Liver (tissue), 9 donors: ENCODE data around the gene KNDC1. TPM values are rescaled to one million over a fixed set of nuclear protein-coding genes. Genes with fewer than 3 reads are reported as not detected.

Experiments used
- DNase-seq: peaks from one replicate; pipeline ENCODE4 v3.0.0-alpha.2; 2017; ENCODE audit warnings: low spot score
- H3K27ac ChIP-seq, 2 donors: one replicate each; pipeline ENCODE4 v1.7.0; 2013; ENCODE audit warnings: inconsistent platforms in 2 of 2, low read length in 2 of 2, control low read depth in 1 of 2, low read depth in 1 of 2, mild to moderate bottlenecking in 1 of 2
- H3K27me3 ChIP-seq, 4 donors: one replicate each; pipeline versions ENCODE4 v1.6.1 to v1.7.0; 2013; ENCODE audit warnings: low read length in 3 of 4, inconsistent platforms in 1 of 4, mild to moderate bottlenecking in 1 of 4, moderate library complexity in 1 of 4; ENCODE audit not compliant: control insufficient read depth in 4 of 4, insufficient read depth in 4 of 4
- H3K36me3 ChIP-seq, 4 donors: one replicate each; pipeline versions ENCODE4 v1.6.1 to v1.7.0; 2013; ENCODE audit warnings: low read length in 3 of 4, mild to moderate bottlenecking in 3 of 4, low read depth in 1 of 4, moderate library complexity in 1 of 4; ENCODE audit not compliant: control insufficient read depth in 4 of 4, insufficient read depth in 3 of 4
- H3K4me1 ChIP-seq, 4 donors: one replicate each; pipeline versions ENCODE4 v1.6.1 to v1.7.0; 2013; ENCODE audit warnings: low read length in 3 of 4, mild to moderate bottlenecking in 3 of 4, moderate library complexity in 1 of 4; ENCODE audit not compliant: control insufficient read depth in 4 of 4, insufficient read depth in 4 of 4
- H3K4me3 ChIP-seq, 3 donors: one replicate each; pipeline versions ENCODE4 v1.6.1 to v1.7.0; 2013; ENCODE audit warnings: low read length in 3 of 3, control low read depth in 1 of 3, low read depth in 1 of 3, mild to moderate bottlenecking in 1 of 3
- H3K9ac ChIP-seq, 2 donors: one replicate each; pipeline ENCODE4 v1.7.0; 2013; ENCODE audit warnings: low read length in 2 of 2, mild to moderate bottlenecking in 2 of 2, moderate library complexity in 2 of 2, control low read depth in 1 of 2, low read depth in 1 of 2
- H3K9me3 ChIP-seq, 4 donors: one replicate each; pipeline versions ENCODE4 v1.6.1 to v1.7.0; 2013; ENCODE audit warnings: low read length in 3 of 4; ENCODE audit not compliant: control insufficient read depth in 4 of 4
- HNF4A ChIP-seq, 2 donors: conservative IDR thresholded peaks; 2 replicates each; pipeline ENCODE4 v1.6.1; 2016; ENCODE audit warnings: antibody characterized with exemption in 2 of 2, mild to moderate bottlenecking in 2 of 2
- JUND ChIP-seq, 2 donors: IDR thresholded peaks; 2 replicates each; pipeline ENCODE4 v1.6.1; 2016; ENCODE audit warnings: antibody characterized with exemption in 2 of 2
- MAX ChIP-seq: IDR thresholded peaks from 2 replicates; pipeline ENCODE4 v1.6.1; 2016; ENCODE audit warnings: antibody characterized with exemption
- REST ChIP-seq: IDR thresholded peaks from 2 replicates; pipeline ENCODE4 v1.6.1; 2016; ENCODE audit warnings: antibody characterized with exemption, mild to moderate bottlenecking
- YY1 ChIP-seq: IDR thresholded peaks from 2 replicates; pipeline ENCODE4 v1.6.1; 2016; ENCODE audit warnings: antibody characterized with exemption, mild to moderate bottlenecking
- ZBTB33 ChIP-seq: IDR thresholded peaks from 2 replicates; pipeline ENCODE4 v1.6.1; 2016; ENCODE audit warnings: antibody characterized with exemption
- WGBS: extraction: QIAGEN DNeasy Blood & Tissue Kit; methylation state at CpG from one replicate; pipeline ENCODE4 v1.1.7; 2013; 5-methylcytosine and 5-hydroxymethylcytosine counted together
- polyA plus RNA-seq, 2 donors: library from polyadenylated mRNA; stranded (reverse) in 1 of 2; unstranded in 1 of 2; fragments of 200-250 nt in 1 of 2; fragments of >200 nt in 1 of 2; fragmentation: Nextera tagmentation in 1 of 2; extraction: Ambion mirVana in 1 of 2; gene quantifications; one replicate each; pipeline versions ENCODE4 v1.2.1 to v1.2.3, GENCODE V29; 2013 to 2015
- total RNA-seq, 2 donors: library from RNA; depleted of rRNA; stranded (reverse); fragments of >200 nt; gene quantifications; one replicate each; pipeline ENCODE4 v1.2.3, GENCODE V29; 2014
- TF ChIP-seq, protein P1 (sequence below): IDR thresholded peaks from 2 replicates; pipeline ENCODE4 v1.6.1; 2016; ENCODE audit warnings: antibody characterized with exemption
- donor health status: healthy.
- donor health status: healthy.
- donor health status: healthy.
- donor health status: healthy.
- donor health status: healthy.

KNDC1 gene
- total and polyA plus RNA-seq, 4 donors = 0.53 to 12.9 (median 4.3) TPM

DNA sequence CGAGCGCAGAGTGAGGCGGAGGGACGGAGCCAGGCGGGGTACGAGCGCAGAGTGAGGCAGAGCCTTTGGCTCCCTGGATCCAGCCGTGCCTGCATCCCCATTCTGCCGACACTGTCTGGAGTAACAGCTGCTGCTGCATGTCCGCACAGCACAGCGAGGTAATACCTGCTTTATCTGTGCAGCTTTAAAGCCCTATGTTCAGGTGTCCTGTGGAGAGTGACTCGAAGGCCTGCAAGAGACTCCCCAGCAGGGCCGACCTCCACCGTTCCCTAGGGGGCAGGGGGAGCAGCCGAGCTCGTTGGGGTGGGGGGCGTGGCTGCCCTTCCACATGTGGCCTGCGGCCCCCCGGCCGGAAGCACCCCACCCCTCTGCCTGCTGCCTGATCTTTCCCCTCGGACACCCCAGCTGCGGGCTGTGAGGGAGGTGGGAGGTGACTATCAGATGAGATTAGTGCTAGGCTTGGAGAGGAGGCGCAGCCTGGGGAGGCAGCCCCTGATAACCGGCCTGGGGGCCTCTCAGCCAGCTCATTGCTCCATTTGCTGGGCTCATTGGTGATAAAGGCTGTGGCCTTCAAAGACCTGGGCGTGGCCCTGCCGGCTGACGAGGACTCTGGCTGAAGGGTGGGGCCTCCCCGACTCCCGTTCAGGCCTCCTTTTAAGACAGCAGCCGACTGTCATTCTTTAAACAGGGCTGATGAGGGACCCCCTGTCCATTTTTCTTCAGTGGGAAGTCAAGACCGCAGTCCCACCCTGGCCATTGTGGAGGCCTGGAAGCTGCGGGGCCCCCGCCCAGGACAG lies 85.6 kb downstream of the KNDC1 start:
- H3K9me3 ChIP-seq = no peaks in the 10 kb centered on the region
- peaks cover 0 to 3% (median 2%) of the 10 kb centered on the region in 4 donors for H3K27me3 ChIP-seq
- no peak overlapping the region for H3K9ac ChIP-seq
- DNase-seq = peak; percentile 80
- TF ChIP-seq YY1 = no peak
- no peak for TF ChIP-seq REST
- TF ChIP-seq HNF4A (conservative IDR thresholded peaks at IDR 0.05) = no peak
- no peak for TF ChIP-seq ZBTB33
- no peak for TF ChIP-seq JUND (IDR thresholded peaks at IDR 0.05)
- TF ChIP-seq, protein P1, sequence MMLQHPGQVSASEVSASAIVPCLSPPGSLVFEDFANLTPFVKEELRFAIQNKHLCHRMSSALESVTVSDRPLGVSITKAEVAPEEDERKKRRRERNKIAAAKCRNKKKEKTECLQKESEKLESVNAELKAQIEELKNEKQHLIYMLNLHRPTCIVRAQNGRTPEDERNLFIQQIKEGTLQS = no peak
- 51% methylated on average over 33 of the region's 33 CpGs for WGBS
- H3K27ac ChIP-seq = no peak overlapping the region
- H3K4me1 ChIP-seq = peaks cover 0 to 6% (median 2%) of the 10 kb centered on the region in 4 donors
- H3K4me3 ChIP-seq = no peak overlapping the region
- H3K36me3 ChIP-seq = no peaks in the 10 kb centered on the region

GRCh38 chr10:133246236-133246626 lies 86.2 kb downstream of the KNDC1 start:
- Histone ChIP-seq H3K9me3 (no peaks in the 10 kb centered on the region), H3K4me3 (no peak overlapping the region), H3K9ac (no peak overlapping the region), H3K27ac (no peak overlapping the region), H3K27me3 (peaks cover 0 to 3% (median 2%) of the 10 kb centered on the region in 4 donors), H3K4me1 (peaks cover 0 to 6% (median 2%) of the 10 kb centered on the region in 4 donors), H3K36me3 (no peaks in the 10 kb centered on the region)
- TF ChIP-seq YY1 (no peak), MAX (no peak)
- no peak for DNase-seq
- whole genome bisulfite sequencing = 64% methylated on average over 12 of the region's 12 CpGs

DNA sequence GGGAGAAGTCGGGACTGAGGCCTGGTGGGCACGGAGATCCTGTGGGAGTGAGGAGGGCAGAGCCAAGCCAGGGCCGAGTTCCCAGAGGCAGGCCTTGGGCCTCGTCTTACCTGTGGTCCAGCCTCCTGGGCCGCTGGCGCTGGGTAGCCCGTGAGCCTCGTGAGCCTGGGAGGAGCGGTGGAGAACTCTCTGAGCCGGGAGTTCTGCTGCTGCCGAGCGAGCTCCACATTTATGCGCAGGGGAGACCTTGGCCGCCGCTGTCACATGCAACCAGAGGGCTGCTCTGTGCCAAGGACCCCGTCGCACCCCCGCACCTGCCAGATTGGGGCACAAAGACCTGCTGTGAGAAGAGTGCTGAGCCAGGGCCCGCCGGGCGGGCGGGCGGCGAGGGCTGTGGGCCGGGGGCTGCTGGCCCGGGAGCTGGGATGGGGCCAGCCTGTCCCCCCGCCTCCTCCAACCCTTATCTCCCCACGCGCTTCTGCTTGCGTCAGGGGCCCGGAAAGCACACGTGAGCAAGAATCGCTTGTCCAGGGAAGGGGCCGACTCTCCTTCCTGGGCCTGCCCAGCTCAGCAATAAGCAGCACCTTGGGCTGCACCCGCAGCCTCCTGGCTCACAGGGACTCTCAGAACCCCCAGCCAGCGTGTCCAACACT lies 87.8 kb downstream of the KNDC1 start:
- Histone ChIP-seq H3K27me3 (peaks cover 0 to 3% (median 1%) of the 10 kb centered on the region in 4 donors), H3K36me3 (no peaks in the 10 kb centered on the region), H3K4me3 (no peak overlapping the region), H3K9ac (no peak overlapping the region), H3K27ac (no peak overlapping the region), H3K9me3 (no peaks in the 10 kb centered on the region), H3K4me1 (peaks cover 0 to 6% (median 2%) of the 10 kb centered on the region in 4 donors)
- no peak for DNase-seq
- no peak for TF ChIP-seq ZBTB33
- TF ChIP-seq, protein P1 = no peak
- WGBS = 78% methylated on average over 36 of the region's 36 CpGs
